IPS-NIHi11 (cell line): ENCODE results near the gene ANTXR1.

ENCODE experiments used
- DNase-seq: peaks from one replicate; pipeline ENCODE4 v3.0.0; 2012; ENCODE audit warnings: mixed read lengths, low spot score

ANTXR1 gene

DNA sequence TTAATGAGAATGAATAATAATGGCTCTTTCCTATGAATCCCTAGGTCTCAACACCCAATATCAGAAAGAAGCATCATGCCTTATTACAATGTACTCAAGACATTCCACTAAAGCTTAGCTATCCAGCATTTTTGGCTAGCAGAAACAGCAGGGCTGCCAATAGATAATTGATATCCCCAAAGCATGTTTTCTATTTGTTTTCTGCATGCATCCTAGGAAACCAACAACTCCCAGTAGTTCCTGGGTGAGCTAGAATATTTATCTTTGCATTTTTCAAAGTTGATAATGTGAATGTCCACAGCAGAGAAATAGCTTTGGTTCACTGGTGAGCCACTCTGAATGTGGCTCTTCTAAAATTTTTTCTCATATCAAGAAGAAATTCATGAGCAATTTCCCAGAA is 5.8 kb upstream of the ANTXR1 start:
- DNase-seq, result no peak

GRCh38 chr2:69007603-69008002 is 5.4 kb upstream of the ANTXR1 start:
- DNase-seq, result no peak

DNA sequence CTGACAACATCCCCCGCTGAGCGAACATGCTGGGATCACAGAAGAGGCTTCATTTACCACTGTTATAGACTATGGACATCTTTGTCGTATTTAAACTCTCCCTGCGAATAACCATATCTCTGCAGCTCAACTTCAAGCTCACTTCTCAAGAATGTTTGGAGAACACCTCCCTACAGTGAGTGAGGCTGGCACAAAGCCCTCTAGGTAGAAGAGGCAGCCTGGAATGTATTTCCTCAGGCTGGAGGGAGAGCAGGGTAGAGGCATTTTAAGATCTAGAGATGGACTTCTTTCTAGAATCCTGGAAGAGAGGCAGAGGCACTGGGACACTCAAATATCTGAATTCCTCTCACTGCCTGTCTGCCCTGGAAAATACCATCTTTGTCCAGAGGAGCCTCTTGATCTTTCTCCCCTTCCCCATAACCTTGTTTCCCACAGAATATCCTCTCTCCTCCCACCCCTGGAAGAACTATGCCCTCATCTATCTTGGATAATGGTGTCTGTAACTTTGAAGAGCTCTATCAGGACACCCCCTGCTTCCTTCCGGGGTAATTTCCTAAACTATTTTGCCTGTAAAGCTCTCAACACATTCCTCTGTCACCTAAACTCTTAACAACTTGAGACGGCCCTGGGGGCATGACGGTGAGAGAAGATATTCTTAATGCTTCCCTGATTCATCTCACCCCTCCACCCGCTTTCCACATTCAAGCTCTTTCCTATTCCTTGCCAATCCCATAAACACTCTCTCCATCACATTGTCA is 2.4 kb upstream of the ANTXR1 start:
- DNase-seq, result no peak

DNA sequence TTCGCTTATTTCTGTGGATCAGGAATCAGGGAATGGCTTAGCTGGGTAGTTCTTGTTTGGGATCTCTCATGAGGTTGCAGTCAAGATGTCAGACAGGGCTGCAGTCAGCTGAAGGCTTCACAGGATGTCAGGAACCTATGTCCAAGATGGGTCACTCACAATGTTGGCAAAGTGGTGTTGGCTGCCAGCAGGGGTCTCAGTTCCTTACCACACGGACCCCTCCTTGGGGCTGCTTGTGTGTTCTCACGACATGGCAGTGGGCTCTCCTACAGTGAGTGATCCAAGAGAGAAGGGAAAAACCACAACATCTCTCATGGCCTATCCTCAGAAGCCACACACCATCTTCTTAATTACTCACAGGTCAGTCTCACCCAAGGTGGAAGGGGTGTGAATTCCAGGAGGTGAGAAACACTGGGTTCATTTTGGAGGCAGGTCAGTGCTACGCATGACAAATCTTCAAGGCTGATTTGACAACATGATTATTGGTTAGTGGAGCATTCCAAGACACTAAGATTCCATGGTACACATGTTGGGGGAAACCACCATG is 1.3 kb upstream of the ANTXR1 start:
- DNase-seq, result no peak

DNA sequence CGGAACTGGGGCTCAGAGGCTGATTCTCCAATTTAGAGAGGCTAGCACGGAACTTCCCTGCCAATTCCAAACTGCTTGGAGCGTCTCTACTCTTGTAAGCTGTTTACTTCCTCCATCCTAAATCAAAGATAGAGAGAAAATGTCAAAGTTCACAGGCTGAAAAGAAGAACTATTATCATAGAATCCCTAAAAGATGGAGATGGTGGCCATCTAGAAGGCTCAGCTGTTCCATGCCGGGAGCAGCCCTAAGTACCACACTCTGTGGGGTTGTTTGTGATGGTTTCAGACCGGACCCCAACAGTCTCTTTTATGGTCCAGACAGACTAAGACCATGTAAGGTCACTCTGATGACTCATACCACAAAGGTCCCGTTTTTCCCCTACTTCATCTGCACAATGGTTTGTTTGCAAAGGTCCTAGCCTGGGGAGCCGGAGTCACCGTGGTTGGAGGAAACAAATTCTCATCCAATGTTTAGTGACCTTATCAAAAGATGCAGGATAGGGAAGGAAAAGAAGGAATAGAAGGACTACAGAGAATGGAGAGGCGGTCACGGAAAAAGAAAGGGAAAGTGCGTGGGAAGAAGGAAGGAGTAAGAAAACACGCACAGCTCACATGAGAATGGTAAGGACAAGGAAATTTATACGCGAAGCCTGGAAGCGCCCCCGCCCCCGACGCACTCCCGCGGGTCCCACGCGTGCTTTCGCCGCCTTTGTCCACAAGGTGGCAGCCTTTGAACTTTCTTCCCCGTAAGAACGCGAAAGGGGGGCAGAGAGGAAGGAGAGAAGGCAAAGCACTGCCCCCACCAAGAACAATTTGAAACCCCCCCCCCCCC is 453 bp upstream of the ANTXR1 start:
- peak; percentile 60 for DNase-seq

- DNase-seq, result no peak
These were observed 1.2 kb downstream of the ANTXR1 start for GRCh38 chr2:69013840-69014821.

GRCh38 chr2:69017080-69017479 is 4.1 kb downstream of the ANTXR1 start:
- DNase-seq, result no peak

DNA sequence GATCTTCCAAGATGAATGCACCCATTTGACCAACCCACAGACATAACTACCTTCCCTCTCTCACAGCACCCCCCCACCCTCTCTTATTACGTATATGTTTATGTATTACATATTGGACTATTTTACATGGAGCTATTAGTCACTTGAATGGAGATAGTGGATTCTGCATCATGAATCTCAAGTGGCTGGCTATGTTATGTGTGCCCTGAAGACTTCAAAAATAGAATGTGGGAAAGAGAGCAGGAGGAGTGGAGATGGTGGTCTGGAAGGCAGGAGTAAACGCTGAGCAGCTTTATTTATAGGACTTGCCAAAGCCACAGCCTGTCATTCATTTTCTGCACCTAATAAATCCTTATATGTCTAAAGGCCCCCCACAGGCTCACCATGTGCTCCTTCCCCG is 4.9 kb downstream of the ANTXR1 start:
- DNase-seq, result no peak

DNA sequence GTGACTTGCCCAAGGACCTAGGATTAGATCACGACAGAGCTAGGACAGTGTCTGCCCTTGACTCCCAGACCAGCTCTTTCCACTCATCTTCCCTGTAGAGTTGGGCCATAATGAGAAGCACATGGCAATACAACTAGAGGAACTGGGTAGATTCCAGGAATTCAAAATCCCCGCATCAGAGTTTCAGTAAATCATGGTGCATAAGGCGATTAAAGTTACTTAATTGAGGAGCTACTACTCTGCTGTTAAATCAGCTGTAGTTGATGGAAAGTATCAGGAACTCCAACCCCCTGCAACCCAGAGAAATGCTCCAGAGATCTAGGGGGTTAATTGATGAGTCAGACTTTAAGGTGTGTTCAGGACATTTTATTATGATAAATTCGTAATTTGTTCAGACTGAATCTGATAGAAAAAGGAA is 5.7 kb downstream of the ANTXR1 start:
- DNase-seq, result no peak

DNA sequence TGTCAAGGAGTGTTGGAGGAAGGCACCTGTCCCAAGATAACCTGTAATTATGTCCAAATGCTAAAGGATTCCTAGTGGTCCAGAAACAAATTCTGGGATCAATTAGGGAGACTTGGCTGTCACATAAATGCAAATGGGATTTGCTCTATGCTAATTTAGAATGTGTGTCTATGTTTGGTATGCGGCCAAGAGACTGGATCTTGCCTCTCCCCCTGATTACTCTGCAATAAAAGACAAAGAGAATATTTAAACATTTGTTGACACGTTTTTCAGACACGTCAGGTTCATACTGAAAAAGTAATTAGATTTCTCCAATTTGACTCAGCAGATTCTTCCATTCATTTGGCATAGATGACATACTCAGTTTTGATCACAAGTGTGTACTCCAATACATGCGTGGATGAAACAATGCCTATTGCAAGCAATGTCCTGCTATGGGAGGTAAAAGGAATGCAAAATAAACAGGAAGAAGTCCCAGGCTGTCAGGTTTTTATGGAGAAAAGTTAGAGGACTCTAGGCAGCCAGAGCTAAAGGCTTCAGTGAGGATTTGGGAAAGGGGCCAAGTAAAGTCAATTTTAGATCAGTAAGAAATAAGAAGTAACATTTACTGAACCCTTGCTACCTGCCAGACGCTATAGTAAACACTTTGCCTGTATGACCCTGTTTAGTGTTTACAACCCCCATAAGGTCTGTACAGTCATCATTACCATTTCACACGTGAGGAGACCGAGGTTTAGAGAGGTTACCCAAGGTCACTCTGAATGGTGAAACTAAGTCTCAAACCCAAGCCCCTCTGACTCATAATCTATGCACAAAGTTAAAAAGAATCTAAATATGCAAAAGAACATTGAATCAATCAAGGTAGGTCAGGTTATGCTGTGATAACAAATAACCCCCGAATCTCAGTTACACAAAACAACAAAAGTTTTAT is 7.8 kb downstream of the ANTXR1 start:
- DNase-seq, result no peak

- no peak for DNase-seq
These were observed 8.7 kb downstream of the ANTXR1 start for GRCh38 chr2:69021727-69022126.

GRCh38 chr2:69022548-69022947 is 9.6 kb downstream of the ANTXR1 start:
- DNase-seq, result no peak

DNA sequence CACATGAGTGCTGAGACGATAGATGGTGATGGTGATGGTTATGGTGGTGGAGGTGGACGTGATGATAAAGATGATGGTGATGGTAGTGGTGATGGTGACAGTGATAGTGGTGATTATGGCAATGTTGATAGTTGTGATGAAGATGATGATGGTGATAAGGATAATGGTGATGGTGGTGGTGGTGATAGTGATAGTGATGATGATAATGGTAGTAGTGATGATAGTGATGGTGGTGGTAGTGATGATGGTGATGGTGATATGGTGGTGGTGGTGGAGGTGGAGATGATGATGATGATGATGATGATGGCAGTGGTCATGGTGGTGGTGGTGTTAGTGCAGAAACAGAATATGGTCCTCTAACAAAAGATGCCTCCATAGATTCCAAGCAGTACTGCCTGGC is 10.3 kb downstream of the ANTXR1 start:
- no peak for DNase-seq

GRCh38 chr2:69026026-69026425 is 13.0 kb downstream of the ANTXR1 start:
- peak; percentile 29 for DNase-seq

DNA sequence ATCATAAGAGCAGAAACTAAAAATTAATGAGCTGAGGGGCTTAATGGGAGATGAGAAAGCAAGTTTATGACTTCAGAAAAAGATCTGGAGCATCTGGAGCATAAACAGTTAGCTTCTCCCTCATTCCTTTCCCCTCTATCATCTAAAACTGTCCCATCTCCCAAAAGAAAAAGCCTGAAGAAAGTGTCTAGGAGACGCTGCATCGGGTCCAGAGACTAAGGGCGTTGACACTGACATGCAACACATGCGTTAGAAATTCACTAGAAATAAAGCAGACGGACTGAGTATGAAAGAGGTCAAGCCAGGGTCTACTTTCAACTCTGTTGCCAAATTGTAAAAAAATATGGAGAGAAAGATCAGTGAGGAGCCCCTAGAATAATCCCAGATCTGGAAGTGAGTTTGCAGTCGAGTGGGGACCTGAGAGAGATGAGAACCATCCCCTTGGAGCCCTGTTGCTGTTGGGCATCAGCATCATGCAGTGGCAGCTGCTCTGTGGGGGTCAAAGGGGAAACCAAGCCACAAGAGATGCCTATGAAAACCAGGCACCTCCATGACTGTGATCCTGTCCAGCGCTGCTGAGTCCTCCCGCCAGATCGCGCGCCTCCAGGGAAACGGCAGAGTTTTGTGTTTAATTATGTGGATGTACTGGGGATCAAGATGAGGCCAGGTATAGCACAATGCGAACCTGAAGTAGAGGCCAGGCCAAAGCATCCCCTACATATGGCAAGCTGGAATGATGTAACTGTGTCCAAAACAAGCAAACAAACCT is 13.9 kb downstream of the ANTXR1 start:
- DNase-seq, result no peak

DNA sequence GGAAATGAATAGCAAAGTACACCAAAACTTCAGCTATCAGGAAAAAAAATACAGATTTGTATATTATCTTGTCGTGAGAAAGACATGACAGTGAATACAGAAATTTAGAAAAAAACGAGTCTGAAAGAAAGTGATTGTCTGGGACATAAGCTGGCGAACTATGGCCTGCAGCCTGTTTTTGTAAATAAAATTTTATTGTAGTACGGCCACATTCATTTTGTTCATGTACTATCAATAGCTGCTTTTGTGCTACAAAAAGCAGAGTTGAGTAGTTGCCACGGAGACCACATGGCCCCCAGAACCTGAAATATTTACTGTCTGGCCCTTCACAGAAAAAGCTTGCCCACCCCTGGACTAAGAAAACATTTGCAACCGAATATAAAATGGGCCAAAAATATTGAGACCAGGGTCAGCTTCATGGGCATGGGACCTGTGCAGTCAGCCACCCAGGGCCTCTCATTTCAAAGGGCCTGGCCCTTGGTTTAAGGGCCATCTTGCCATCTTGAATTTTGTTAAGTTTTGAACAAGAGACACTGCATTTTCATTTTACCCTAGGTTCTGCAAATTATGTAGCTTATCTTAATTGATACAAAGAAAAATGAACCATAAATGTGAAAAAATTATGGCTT is 17.9 kb downstream of the ANTXR1 start:
- DNase-seq, result no peak

- no peak for DNase-seq
These were observed 18.5 kb downstream of the ANTXR1 start for GRCh38 chr2:69031466-69031865.

DNA sequence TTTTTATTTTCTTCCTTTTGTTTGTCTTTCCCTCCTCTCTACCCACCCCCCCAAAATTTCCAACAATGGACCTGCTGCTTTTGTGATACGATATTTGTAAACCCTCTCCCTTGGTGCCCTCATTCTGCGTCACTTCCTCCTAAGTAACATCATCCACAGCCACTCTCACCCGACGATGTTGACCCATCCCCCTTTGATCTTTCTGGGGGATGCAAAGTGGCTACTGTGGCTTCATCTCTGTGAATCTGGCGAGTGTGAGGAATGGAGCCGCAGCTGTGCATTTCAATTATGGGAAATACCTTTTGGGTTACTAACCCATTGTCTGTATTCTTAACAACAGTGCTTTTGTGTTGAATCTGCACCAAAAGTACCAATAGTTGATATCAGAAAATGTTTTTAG is 19.4 kb downstream of the ANTXR1 start:
- no peak for DNase-seq

DNA sequence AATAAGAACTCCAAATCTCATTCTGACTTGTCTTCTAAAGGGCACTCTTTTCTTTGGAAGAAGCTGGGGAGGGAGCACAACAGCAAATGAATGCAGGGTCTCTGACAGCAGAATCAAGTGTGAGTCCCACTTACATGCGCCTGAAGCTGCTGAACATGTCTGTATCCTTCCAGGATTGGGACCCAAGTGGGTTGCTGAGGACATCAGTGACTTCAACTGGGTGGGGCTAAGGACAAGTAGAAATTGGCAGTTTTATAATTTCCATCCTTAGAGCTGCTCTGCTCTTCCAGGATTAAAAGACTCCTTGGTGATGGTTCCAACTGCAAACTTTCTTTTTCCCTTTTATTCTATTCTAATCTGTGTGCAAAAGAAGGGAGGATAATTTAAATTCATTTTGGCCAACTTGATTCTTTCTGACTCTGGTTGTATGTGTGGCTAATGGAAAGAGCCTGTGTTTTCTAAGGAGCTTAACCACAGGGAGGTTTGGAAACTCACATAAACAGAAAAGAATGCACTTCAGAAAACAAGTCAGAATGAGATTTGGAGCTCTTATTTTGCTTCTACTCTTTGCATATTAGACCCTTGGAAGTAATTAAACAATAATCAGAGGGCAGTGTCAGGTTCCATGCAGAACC is 20.6 kb downstream of the ANTXR1 start:
- DNase-seq, result no peak
